ENCODE data around the gene NACC1.

NACC1 gene

GRCh38 chr19:13091400-13092157, 26.5 kb upstream of the NACC1 start (continued):
- TF ChIP-seq AEBP2 (tag by site-specific recombination; IDR thresholded peaks at IDR 0.05; ENCODE audit: borderline replicate concordance) (no peak), ZNF416 (tag by site-specific recombination; IDR thresholded peaks at IDR 0.05) (no peak), ATF2 (tag by site-specific recombination; IDR thresholded peaks at IDR 0.05; ENCODE audit: low read depth) (no peak), ZBTB21 (tag by site-specific recombination; IDR thresholded peaks at IDR 0.05) (no peak), ZNF23 (tag by site-specific recombination; IDR thresholded peaks at IDR 0.05; ENCODE audit: borderline replicate concordance) (no peak), ZNF629 (tag by site-specific recombination; IDR thresholded peaks at IDR 0.05) (0 out of 2 replicates have a peak, but pooled peaks have one; percentile 12), ZNF404 (tag by site-specific recombination; IDR thresholded peaks at IDR 0.05) (no peak), ZNF843 (tag by site-specific recombination; IDR thresholded peaks at IDR 0.05) (no peak), ZNF791 (tag by site-specific recombination; IDR thresholded peaks at IDR 0.05) (no peak), ZNF830 (tag by site-specific recombination; IDR thresholded peaks at IDR 0.05; ENCODE audit: low read depth) (no peak), ZNF621 (tag by site-specific recombination; IDR thresholded peaks at IDR 0.05) (no peak)

GRCh38 chr19:13092158-13092543, 25.9 kb upstream of the NACC1 start:
- TF ChIP-seq REPIN1 (tag by site-specific recombination; IDR thresholded peaks at IDR 0.05; ENCODE audit: low read depth), result no peak
- no peak for TF ChIP-seq ZNF214 (tag by site-specific recombination; IDR thresholded peaks at IDR 0.05; ENCODE audit: borderline replicate concordance)
- no peak for TF ChIP-seq ZBTB48 (tag by site-specific recombination; IDR thresholded peaks at IDR 0.05)
- no peak for TF ChIP-seq ZNF174 (tag by site-specific recombination; IDR thresholded peaks at IDR 0.05)
- TF ChIP-seq ZNF548 (tag by site-specific recombination; IDR thresholded peaks at IDR 0.05), result no peak
- TF ChIP-seq ZNF354C (tag by site-specific recombination; IDR thresholded peaks at IDR 0.05; ENCODE audit: borderline replicate concordance, low read depth), result no peak
- TF ChIP-seq ZNF148 (tag by site-specific recombination; IDR thresholded peaks at IDR 0.05; ENCODE audit: borderline replicate concordance), result no peak
- no peak for TF ChIP-seq YY2 (tag by site-specific recombination; IDR thresholded peaks at IDR 0.05)
- TF ChIP-seq ZNF223 (tag by site-specific recombination; IDR thresholded peaks at IDR 0.05), result no peak
- no peak for TF ChIP-seq ZNF121 (tag by site-specific recombination; IDR thresholded peaks at IDR 0.05)
- Histone ChIP-seq H3K9me3 (ENCODE audit: control insufficient read depth, insufficient read depth, low read depth, low read length) (no peaks in the 10 kb centered on the region), H3K27ac (ENCODE audit: extremely low read depth, low read depth, low read length) (no peak overlapping the region), H3K4me3 (ENCODE audit: low read depth, low read length) (no peak overlapping the region), H3K36me3 (ENCODE audit: control insufficient read depth in 2 of 2, insufficient read depth in 1 of 2, low read length in 2 of 2) (no peaks in the 10 kb centered on the region), H3K4me1 (ENCODE audit: control insufficient read depth, insufficient read depth, low read length) (no peaks in the 10 kb centered on the region)
- ChIA-PET POLR2A (no interaction called here), CTCF (interaction anchor here (1.0 to 7.7 kb wide), 7 partner anchors 14 to 127 kb away, joined by 3 to 274 read pairs (median 15); no protein-coding TSS in a partner anchor)
